OCI-LY7 (cell line): ENCODE results near the gene SAPCD2.

ENCODE experiments used
- EZH2phosphoT487 ChIP-seq: fragments of 200-600 bp; sonication (generic); IDR thresholded peaks from 2 replicates; pipeline ENCODE4 v1.6.1; 2018; ENCODE audit warnings: low read depth, borderline replicate concordance, mild to moderate bottlenecking, mixed run types, antibody characterized with exemption, low read length, moderate library complexity, mixed read lengths
- TF ChIP-seq, protein P1 (sequence below): fragments of 200-600 bp; sonication (generic); conservative IDR thresholded peaks from 2 replicates; pipeline ENCODE4 v1.5.1; 2014; ENCODE audit warnings: mild to moderate bottlenecking, antibody characterized with exemption, low read length, moderate library complexity, mixed read lengths

DNA sequence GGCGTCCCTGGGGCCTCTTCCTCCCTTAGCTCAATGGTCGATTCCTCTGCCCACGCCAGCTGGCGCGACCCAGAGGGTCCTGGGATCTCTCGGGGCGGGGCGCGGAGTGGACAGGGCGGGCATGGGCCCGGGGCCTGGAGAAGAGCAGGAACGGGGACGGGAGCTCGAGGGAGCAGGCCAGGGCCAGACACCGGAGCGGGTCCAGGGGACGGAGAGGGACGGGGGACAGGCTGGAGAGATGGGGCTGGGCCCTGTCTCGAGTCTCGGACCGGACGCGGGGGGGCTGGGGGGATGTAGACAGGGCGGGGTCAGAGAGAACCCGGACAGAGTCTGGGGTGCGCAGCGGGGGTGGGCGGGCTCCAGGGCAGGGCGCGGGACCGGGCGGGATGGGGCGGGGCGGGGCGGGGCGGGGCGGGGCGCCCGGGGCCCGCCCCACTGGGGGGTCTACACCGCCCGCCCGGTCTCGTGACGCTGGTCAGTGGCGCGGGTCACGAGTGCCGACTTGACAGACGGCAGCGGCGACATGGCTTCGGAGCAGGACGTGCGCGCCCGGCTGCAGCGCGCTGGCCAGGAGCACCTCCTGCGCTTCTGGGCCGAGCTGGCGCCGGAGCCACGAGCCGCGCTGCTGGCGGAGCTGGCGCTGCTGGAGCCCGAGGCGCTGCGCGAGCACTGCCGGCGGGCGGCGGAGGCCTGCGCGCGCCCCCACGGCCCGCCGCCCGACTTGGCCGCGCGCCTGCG is 6.8 kb upstream of the SAPCD2 start, which contains the start of gene UAP1L1:
- TF ChIP-seq, protein P1, sequence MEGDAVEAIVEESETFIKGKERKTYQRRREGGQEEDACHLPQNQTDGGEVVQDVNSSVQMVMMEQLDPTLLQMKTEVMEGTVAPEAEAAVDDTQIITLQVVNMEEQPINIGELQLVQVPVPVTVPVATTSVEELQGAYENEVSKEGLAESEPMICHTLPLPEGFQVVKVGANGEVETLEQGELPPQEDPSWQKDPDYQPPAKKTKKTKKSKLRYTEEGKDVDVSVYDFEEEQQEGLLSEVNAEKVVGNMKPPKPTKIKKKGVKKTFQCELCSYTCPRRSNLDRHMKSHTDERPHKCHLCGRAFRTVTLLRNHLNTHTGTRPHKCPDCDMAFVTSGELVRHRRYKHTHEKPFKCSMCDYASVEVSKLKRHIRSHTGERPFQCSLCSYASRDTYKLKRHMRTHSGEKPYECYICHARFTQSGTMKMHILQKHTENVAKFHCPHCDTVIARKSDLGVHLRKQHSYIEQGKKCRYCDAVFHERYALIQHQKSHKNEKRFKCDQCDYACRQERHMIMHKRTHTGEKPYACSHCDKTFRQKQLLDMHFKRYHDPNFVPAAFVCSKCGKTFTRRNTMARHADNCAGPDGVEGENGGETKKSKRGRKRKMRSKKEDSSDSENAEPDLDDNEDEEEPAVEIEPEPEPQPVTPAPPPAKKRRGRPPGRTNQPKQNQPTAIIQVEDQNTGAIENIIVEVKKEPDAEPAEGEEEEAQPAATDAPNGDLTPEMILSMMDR, result no peak
- TF ChIP-seq EZH2phosphoT487, result no peak
